HS-27A (cell line): ENCODE results near the gene DCAF10.
A peak's percentile ranks its signal among the peaks of the same experiment; 100 is the strongest.
"Not testable (repeated sequence)": the region's sequence is repeated elsewhere in the genome, so short reads cannot be mapped to it uniquely, and the experiment has no call there.

Experiments
- DNase-seq: peaks from one replicate; pipeline ENCODE4 v3.0.0-alpha.2; 2012; ENCODE audit warnings: low read depth, missing footprints

Gene DCAF10

DNA sequence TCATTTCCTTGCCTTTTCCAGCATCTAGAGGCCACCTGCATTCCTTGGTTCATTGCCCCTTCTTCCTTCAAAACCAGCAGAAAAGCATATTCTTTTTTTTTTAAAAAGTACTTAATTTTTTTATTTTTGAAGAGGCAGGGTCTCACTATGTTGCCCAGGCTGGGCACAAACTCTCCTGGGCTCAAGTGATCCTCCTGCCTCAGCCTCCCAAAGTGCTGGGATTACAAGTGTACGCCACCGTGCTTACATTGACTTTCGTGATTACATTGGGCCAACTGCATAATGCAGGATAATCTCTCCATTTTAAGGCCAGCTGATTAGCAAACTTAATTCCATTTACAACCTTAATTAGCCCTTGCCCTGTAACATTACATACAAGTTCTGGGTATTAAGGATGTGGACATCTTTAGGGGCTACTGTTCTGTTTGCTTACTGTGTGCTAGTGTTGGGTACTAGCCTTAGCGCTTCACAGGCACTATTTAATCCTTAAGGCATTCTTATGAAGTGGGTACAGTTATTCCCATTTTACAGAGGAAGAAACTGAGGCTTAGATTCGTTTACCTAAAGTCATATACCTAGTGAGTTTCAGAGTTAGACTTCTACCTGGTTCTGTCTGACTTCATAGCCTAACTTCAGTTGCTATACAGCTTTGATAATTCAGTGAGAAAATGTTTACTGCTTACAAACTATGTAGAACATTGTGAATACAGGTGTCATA is 69.6 kb downstream of the DCAF10 start:
- no peak for DNase-seq

DNA sequence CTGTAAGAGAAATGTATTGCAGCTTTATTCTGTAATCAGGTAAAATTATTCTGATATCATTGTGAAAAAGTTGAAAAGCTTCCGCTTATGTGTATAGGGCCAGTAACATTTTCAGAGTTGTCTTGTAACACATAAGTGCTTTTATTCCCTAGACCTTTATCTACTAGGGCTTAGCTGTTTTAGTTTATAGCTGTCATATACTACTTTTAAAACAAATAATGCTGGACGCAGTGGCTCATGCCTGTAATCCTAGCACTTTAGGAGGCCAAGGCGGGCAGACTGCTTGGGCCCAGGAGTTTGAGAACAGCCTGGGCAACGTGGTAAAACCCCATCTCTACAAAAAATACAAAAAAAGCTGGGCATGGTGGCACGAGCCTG is 70.2 kb downstream of the DCAF10 start:
- no peak for DNase-seq

GRCh38 chr9:37873955-37874354 is 73.4 kb downstream of the DCAF10 start:
- DNase-seq = no peak

- no peak for DNase-seq
Measured at GRCh38 chr9:37876376-37876775, 75.8 kb downstream of the DCAF10 start.

- no peak for DNase-seq
Measured at GRCh38 chr9:37880916-37881479, 80.4 kb downstream of the DCAF10 start.

DNA sequence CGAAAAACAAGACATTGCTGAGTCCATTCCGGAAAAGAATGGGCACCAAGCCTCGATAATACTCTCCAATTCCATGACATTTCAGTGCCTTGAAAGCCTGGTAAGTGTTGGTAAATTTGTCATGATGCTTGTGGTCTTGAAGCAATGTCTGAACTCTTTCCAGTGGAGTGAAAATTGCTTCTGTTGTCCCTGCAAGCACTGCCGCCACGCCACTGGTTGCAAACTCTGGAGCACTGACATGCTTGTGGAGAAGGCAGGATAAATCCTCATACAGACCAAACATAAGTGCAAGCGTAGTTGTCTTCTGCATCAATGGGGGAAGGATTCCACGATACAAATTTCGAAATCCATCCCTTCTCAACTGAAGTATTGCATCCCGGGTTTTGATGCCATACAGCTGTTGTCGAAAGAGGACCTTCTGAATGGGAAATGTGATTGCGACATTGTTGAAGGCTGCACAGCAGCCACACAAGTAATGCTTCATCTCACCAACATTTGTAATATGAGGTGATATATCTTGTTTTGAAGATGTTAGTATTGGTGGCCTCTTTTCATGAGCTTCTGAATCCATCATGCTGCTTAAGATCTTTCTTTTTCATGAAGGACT is 87.5 kb downstream of the DCAF10 start:
- not testable (repeated sequence) for DNase-seq

DNA sequence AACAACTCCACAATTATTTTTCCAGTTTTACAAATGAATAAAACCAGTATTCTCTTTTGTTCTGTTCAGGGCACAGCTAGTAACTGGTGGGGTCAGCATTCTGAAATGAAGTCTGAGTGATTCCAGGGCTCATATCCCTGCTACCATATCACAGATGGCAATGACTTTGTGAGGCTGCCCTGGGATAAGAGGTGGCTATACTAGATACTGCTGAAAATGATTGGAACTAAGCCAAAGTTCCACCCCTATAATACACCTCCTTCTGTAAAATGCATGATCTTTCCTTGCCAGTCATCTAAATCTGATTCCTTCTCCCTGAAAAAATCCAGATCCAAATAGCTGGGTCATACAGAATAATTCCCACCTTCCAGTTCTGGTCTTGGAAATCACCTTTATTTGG is 88.9 kb downstream of the DCAF10 start:
- no peak for DNase-seq

DNA sequence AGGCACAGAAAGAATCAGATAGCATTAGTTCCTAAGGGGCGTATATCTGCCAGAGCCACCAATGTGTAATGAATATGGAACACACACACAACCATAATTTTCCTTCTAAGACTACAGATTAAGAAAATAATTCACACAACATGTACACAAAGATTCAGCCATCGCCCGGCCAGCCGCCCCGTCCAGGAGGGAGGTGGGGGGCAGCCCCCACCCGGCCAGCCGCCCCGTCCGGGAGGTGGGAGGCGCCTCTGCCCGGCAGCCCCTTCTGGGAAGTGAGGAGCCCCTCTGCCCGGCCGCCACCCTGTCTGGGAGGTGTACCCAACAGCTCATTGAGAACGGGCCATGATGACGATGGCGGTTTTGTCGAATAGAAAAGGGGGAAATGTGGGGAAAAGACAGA is 90.4 kb downstream of the DCAF10 start:
- DNase-seq = not testable (repeated sequence)

- DNase-seq = no peak
Measured at GRCh38 chr9:37892063-37892462, 91.5 kb downstream of the DCAF10 start.

- DNase-seq = no peak
Measured at GRCh38 chr9:37897665-37898064, 97.1 kb downstream of the DCAF10 start.

DNA sequence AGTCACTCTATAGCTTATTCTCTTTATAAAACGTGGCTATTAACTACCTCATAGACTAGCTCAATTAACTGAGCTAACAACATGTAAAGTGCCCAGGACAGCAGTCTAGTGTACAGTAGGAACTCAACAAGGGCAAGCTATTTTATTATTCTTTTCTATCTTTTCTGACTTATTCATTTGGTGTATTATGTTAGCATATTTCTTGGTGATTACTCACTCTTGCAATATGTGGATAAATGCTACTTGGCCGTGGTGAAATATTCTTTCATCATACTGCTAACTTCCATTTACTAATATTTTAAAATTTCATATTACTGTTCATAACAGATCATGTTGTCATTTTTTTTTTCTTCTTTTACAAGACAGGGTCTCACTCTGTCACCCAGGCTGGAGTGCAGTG is 98.4 kb downstream of the DCAF10 start:
- DNase-seq = no peak

DNA sequence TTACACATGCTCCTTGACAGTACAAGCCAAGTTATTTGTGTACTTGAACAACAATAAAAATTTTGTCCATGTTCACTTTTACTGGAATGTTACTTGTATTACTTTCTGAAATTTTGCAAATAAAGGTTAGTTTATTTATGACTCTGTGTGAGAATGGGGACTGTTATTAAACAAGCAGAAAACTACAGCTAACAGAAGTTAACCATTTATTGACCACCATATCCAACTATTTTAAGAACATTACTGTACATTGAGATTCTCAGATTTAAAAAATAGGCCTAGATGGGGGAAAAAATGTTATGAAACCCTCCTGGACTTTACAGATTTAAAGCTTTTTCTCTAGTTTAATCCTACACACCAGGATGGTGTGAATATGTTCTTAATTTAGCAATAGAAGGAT is 101.5 kb downstream of the DCAF10 start:
- DNase-seq = no peak

DNA sequence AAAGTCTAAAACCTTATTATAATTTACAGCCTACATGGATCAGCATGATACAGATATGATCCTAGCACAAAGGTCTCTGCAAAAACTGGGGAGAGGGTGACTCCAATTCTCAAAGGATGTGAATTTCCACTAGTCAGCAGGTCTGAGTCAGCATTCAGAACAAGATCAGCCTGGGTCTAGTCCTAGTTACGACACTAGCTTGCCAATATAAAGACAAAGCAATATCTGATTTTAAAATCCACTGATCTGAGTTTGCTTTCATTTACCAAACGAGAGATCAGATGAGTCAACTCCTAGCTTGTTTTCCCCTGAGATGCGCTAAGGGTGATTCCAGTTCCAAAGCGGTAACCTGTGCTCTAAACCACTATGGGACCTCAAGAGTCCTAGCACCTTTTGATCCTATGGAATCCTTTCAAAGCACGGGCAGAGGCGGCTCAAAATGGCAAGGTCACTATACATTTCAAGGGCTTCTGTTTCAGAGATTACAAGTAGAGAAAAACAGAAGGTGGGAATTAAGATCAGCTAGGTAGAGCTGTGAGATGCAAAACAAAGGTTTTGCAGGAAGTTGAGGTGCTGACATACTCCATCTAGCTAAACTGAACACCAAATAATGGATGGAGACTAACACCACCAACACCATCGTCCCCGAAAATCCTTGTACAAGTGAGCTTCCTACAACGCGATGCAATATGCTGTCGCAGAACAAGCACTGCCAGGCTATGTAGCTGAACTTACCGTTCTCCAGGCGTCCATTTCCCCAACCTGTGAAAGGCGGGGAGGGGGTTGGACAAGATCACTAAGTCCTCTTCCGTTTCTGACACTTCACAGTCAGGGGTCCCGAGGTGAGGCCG is 102.4 kb downstream of the DCAF10 start:
- no peak for DNase-seq

- peak; percentile 88 for DNase-seq
Measured at GRCh38 chr9:37903647-37904444, 103.2 kb downstream of the DCAF10 start, which contains the start of gene SLC25A51. Gene SLC25A51 (minus strand): TSS chr9:37904127. CDS start chr9:37888550, 15,577 bp downstream.

DNA sequence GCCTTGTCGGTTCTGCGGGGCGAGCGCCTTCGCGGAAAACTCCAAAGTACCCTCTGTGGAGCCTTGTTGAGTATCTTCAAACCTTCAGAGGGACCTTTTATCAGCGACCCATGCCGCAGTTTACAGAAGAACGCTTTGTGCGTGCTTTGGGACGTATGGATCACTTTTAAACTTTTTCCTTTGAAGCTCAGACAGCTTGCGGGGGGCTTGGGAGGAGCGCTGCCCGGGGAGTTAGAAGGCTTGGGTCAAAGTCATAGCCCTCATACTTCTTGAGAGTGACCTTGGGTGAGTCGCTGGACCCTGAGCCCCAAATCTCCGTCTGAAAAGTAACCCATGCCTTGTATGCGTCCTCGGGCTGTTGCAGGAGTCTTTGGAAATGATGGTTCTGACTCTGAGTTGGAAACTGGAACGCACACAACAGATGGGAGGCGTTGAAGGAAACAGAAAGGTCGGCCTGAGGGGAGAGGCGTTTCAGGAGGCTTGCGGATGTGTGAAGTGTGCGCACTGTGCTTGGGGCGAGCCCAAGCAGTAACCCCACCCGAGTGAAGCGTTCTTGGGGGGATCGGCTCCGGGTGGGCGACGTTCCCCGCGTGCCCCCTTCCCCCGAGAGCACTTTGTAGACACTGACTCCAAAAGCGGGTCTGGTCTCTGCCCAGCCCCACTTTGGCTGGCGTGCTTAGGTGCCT is 104.0 kb downstream of the DCAF10 start:
- DNase-seq = no peak

- no peak for DNase-seq
Measured at GRCh38 chr9:37905131-37905505, 104.5 kb downstream of the DCAF10 start.

DNA sequence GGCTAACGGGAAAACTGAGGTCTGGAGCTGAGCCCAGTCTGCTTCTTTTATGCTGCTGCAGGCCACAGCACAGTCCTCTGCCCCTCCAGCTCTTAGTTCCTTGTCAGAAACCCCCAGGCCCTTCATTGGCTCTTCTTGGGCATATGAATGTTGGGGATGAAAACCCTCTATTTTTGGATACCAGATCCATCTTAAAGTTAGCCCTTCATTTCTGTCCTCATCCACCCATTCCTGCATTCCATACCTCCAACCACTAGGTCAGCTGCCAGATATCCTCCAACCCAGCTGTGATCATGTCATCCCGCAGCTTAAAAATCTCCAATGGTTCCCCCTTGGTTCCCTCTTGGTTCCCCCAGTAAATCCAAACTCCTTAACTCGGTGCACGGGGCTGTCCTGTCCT is 105.2 kb downstream of the DCAF10 start:
- no peak for DNase-seq

DNA sequence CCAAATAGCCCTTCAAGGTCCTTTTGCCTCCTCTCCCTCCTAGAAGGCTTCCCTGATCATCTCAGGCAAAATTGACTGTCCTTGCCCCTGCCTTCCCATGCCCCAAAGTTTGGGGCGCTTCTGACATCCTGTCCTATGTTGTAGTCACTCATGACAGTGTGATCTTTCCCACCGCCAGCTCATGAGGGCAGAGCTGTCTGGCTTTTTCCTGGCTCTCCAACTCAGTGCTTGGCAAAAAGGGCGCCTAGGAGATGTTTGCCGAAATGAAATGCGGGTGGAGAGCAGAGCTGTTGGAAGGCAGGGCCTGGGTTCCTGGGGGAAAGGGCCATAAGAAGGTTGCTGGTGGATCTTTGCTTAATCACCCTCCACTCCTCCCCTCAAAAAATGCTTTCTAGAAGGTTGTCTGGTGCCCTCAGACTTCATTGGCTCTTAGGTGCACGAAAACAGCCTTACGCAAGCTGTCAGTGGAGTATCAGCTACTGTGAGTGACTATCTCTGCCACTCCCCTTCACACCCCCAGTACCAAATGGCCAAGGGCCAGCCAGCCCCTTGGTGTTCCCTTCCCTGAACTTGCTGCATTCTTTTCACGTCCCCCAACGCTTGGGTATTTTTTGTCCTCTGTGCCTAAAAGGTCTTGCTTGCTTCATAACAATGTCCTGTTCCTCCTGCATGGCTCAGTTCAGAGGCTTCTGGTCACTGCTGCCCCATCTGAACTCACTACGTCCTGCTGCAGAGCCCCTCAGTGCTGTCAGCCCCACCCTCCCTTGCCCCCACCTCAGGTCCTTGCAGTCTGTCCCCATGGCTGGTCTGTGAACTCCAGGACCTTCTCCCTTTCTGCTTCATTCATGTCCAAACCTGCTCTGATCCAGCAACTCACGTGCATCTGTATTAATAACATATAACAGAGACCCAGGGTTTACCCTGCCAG is 106.0 kb downstream of the DCAF10 start:
- DNase-seq = no peak

DNA sequence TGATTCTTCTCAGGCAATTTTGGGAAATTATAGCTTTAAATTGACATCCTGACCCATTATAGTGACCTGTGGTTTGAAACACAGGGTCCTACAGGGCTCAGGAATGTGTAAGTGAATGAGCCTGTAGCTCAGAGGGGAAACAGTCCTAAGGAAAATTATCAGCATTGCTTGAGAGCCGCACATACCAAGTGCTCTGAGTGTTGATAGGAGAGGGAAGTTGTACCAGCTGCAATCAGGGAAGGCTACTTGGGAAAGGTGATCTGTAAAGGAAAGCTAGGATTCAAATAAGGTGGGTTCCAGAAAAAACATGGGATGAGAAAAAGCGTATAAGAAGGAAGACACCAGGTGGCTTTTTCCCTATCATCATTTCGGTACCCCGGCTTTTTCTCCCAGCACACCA is 107.7 kb downstream of the DCAF10 start:
- DNase-seq = no peak

GRCh38 chr9:37908698-37909186 is 108.1 kb downstream of the DCAF10 start:
- no peak for DNase-seq
